Rectal smooth muscle tissue (tissue), 1 donor: Measurements from ENCODE around the gene TOX2.

Source experiments
- H3K27ac ChIP-seq: one replicate; pipeline ENCODE4 v1.7.0; 2013; ENCODE audit warnings: low read depth, low read length, inconsistent platforms
- H3K27me3 ChIP-seq: one replicate; pipeline ENCODE4 v1.7.0; 2013; ENCODE audit warnings: low read length; ENCODE audit not compliant: control insufficient read depth, insufficient read depth
- H3K36me3 ChIP-seq: one replicate; pipeline ENCODE4 v1.7.0; 2013; ENCODE audit warnings: low read length; ENCODE audit not compliant: control insufficient read depth, insufficient read depth
- H3K4me1 ChIP-seq: one replicate; pipeline ENCODE4 v1.7.0; 2013; ENCODE audit warnings: low read length; ENCODE audit not compliant: control insufficient read depth, insufficient read depth
- H3K4me3 ChIP-seq: one replicate; pipeline ENCODE4 v1.7.0; 2013; ENCODE audit warnings: low read length
- H3K9ac ChIP-seq: one replicate; pipeline ENCODE4 v1.7.0; 2013; ENCODE audit warnings: low read length

Gene TOX2

DNA sequence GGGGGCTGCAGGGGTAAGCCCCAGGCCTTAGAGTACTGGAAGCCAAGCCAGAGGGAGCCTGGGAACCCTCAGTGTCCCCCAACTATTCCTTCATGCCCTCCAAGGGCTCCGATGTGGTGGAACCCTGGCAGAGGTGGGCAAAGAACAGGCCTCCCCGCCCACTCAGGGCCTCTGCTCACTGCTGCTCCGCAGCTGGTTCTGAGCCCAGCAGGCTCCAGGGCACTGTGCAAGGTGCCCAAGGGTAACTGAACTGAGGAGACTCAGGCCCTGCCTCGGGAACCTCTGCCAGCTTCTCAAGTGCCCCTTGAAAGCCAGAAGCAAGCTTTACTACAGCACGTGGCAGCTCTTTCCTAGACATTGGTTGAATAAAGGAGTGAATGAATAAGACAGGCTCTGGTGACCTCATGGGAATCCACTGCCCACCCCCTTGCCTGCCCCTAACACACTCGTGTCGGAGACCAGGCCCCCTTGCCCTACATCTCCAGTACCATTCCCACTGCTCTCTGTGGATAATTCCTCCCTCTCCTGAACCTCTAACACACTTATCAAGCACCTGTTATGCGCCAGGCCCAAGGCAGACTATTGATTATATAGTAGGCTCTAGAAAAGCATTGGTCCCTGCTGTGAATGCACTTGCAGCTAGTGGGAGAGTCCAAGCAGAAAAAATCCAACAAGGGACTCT, 55.0 kb downstream of the TOX2 start:
- no peaks in the 10 kb centered on the region for H3K36me3 ChIP-seq
- no peak overlapping the region for H3K4me3 ChIP-seq
- H3K27me3 ChIP-seq = no peaks in the 10 kb centered on the region
- no peak overlapping the region for H3K27ac ChIP-seq
- no peak overlapping the region for H3K9ac ChIP-seq
- H3K4me1 ChIP-seq = no peaks in the 10 kb centered on the region

DNA sequence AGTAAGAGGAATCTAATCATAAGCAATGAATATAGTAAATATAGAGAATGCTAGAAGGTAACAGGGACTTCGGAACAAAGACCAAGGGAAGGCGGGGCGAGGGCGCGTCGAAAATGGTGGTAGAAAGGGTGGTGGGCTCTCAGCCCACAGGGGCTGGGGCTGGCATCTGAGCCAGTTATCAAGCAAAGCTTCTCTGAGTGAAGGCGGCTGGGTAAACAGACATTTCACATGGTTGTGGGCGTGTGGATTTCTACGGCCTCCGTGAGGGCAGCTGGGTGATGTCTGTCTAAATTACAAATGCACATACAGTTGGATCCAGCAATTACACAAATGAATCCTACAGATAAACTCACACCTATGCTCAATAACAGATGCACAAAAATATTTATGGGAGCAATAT, 56.6 kb downstream of the TOX2 start:
- Histone ChIP-seq H3K9ac (no peak overlapping the region), H3K4me1 (no peaks in the 10 kb centered on the region), H3K27ac (no peak overlapping the region), H3K4me3 (no peak overlapping the region), H3K27me3 (no peaks in the 10 kb centered on the region), H3K36me3 (no peaks in the 10 kb centered on the region)

DNA sequence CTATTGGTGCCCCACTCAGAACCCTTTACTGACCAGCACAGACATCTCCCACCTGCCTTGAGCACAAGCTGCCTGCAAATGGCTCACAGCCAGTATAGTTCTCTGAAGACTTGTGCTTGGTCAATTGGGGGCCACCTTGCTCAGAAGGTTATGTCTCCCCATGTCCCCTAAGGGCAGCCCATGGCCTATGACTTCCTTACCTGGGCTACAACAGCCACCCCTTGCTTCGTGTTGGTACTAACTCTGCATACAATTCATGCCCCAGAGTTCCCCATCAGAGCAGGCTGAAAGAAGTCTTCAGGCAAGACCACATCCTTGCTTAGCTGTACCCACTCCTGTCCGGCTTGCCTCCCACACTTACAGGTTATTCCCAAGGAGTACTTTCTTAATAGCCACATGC, 57.4 kb downstream of the TOX2 start:
- Histone ChIP-seq H3K27me3 (no peaks in the 10 kb centered on the region), H3K9ac (no peak overlapping the region), H3K4me1 (no peaks in the 10 kb centered on the region), H3K27ac (no peak overlapping the region), H3K4me3 (no peak overlapping the region), H3K36me3 (no peaks in the 10 kb centered on the region)

DNA sequence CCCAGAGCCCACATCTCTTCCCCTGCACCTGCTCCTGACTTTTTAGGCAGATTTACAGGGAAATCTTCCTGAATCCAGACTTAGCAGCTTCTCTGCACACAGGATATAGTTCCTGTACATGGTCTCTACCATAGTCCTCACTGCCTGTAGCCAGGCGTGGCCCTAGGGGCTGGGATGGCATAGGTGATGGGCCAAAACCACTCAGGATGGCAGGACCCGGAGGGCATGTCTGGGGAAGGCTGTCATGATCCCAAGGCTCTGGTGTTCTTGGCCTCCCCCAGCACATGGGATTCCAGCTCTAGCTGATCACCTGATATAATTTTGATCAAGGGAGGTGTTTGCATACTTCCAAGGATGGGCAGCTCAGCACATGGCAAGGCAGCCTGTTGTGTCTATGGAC, 58.0 kb downstream of the TOX2 start:
- H3K9ac ChIP-seq = no peak overlapping the region

DNA sequence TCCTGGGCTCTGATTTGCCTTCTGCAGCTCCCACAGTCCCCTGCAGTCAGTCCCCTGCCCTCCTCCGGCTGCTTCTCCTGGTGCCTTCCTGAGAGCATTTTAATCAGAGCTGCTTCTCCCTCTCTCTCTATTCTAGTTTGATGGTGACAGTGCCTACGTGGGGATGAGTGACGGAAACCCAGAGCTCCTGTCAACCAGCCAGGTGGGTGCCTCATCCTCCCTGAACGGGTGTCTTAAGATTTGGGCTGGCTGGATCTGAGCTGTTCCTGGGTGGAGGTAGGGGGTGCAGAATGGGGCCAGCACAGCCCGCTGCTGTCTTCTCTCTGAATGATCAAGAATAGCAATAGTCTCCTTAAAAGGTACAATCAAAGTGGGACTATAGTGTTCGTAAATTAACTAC, 58.6 kb downstream of the TOX2 start:
- Histone ChIP-seq H3K36me3 (no peaks in the 10 kb centered on the region), H3K27me3 (no peaks in the 10 kb centered on the region), H3K27ac (no peak overlapping the region), H3K4me3 (no peak overlapping the region), H3K4me1 (no peaks in the 10 kb centered on the region), H3K9ac (no peak overlapping the region)

More for the DNA sequence above, 58.0 kb downstream of the TOX2 start:
- no peak overlapping the region for H3K4me3 ChIP-seq
- H3K36me3 ChIP-seq = no peaks in the 10 kb centered on the region
- H3K27ac ChIP-seq = no peak overlapping the region
- no peaks in the 10 kb centered on the region for H3K4me1 ChIP-seq
- H3K27me3 ChIP-seq = no peaks in the 10 kb centered on the region

DNA sequence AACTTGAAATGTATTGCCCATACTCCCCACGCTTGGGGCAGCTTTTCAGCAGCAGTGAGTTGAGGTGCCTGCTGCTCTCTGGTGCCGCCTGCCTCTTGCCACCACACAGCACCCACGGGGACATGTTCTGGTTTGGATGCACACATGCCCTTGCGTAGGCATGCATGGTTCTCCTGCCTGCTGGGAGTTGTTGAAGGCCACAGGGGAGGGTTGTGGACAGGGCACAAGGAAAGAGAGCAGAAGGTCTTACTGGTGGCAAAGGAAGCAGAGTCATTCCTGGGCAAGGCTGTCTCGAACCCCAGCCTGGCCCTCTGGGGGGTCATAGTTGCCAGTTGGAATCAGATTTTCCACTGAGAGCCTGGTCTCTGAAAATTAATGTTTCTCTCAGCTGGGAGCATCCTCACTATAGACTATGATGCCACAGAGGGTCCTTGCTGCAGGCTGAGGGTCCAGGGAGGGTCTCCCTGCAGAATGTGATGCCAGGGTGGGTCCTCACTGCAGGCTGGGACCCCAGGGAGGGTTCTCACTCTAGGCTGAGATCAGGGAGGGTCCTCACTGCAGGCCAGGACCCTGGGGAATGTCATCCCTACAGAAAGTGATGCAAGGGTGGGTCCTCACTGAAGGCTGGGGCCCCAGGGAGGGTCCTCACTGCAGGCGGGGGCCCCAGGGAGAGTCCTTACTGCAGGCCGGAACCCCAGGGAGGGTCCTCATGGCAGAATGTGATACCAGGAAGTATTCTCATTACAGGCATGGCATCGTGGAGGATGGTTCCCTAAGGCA, 59.2 kb downstream of the TOX2 start:
- Histone ChIP-seq H3K9ac (no peak overlapping the region), H3K4me1 (no peaks in the 10 kb centered on the region)

DNA sequence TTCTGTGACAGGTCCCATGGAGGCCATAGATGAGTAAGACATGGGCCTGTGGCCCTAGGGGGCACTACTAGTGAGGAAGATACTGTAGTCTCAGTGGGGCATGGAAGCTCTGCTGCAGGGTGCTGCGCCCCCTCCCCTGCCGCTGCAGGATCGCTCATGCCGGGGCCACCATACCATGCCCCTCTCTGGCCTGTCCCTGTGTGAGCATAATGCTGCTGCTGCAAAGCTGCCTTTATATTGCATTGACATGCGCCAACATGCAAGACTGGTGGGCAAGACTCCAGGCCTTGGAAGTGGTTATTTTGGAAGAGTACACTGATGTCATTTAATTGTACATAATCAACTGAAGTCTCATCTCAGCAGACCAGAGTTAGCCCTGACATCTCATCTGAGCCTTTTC, 60.0 kb downstream of the TOX2 start:
- Histone ChIP-seq H3K4me1 (no peaks in the 10 kb centered on the region), H3K36me3 (no peaks in the 10 kb centered on the region), H3K27ac (no peak overlapping the region), H3K4me3 (no peak overlapping the region), H3K27me3 (no peaks in the 10 kb centered on the region), H3K9ac (no peak overlapping the region)

More for the DNA sequence above, 59.2 kb downstream of the TOX2 start:
- no peaks in the 10 kb centered on the region for H3K36me3 ChIP-seq
- H3K27me3 ChIP-seq = no peaks in the 10 kb centered on the region
- no peak overlapping the region for H3K4me3 ChIP-seq
- H3K27ac ChIP-seq = no peak overlapping the region

DNA sequence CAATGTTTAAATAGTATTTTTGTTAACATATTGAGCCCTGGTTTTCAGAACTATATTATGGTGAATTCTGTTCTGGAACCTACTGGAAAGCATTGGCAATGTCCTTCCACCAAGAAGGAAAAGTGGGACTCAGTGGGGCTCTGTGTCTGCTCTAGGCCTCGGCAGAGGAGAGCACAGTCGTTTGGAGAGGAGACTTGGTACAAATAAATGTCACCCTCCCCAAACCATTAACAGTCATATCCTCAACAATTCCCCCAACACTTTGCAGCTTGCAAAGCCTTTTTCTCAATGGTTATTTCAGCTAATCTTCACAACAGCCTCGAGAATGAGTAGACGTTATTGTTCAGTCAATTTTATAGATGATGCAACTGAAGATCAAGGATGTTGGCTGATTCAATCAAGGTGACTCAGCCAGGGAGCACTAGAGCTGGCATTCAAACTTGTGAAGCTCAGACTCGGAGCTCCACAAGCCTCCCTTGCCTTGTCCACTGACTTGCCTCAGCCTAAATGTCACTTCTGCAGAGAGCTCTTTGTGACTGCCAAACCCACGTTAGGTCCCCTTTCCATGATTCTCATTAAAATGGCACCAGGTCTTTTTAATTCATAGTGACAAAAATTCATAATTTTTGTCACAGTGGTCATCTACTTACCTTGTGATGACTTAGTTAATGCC, 60.6 kb downstream of the TOX2 start:
- Histone ChIP-seq H3K4me1 (no peaks in the 10 kb centered on the region), H3K9ac (no peak overlapping the region), H3K27ac (no peak overlapping the region), H3K27me3 (no peaks in the 10 kb centered on the region), H3K36me3 (no peaks in the 10 kb centered on the region), H3K4me3 (no peak overlapping the region)

DNA sequence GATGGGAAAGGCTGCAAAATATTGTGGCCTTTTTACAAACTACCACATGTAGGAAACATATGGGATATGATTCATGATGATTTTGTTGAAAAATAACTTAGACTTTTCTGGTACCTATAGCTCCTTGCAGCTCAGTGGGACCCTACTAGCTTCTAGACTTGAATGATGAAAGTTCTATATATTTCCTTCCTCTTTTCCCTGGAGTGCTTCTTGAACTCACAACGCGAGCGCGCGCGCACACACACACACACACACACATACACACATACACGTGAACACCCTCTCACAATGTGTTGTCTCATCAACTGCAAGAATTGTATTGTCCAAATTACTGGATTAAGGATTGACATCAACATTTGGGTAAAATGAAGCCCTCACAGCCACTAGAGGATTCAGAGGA, 61.9 kb downstream of the TOX2 start:
- Histone ChIP-seq H3K36me3 (no peaks in the 10 kb centered on the region), H3K9ac (no peak overlapping the region), H3K4me3 (no peak overlapping the region), H3K4me1 (no peaks in the 10 kb centered on the region), H3K27ac (no peak overlapping the region), H3K27me3 (no peaks in the 10 kb centered on the region)

DNA sequence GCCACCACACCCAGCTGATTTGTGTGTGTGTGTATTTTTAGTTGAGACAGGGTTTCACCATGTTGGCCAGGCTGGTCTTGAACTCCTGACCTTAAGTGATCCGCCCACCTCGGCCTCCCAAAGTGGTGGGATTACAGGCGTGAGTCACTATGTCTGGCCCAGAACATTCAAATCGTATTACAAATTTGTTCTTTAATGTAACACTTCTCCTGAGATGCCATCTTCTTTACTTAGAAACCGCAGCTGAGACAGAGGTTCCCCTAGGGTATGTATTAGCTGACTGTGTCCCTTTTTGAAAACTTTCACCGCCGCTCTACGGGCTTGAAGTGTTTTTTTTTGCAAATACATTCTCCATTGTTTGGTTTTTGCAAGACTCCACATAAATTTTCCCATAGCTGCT, 62.6 kb downstream of the TOX2 start:
- no peak overlapping the region for H3K4me3 ChIP-seq
- H3K9ac ChIP-seq = no peak overlapping the region
- H3K4me1 ChIP-seq = no peaks in the 10 kb centered on the region
- no peaks in the 10 kb centered on the region for H3K36me3 ChIP-seq
- no peaks in the 10 kb centered on the region for H3K27me3 ChIP-seq
- H3K27ac ChIP-seq = no peak overlapping the region

DNA sequence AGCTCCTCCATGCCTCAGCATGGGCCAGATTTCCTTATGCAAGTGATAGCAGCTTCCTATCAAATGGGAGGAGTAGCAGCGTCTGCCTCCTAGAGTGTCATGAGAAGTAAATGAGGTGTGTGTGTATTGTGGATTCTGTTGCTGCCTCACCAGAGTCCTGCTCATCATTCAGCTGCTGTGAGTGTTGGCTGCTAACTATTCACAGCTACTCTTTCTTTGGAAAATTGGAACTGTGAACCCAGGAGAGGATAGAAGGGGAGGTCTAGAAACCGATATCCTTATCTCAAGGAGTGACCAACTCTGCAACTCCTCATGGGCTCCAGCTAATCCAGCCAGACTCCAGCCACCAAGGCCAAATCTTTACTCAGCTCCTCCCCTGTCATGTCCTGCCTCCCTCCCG, 63.3 kb downstream of the TOX2 start:
- Histone ChIP-seq H3K4me3 (no peak overlapping the region), H3K27me3 (no peaks in the 10 kb centered on the region), H3K36me3 (no peaks in the 10 kb centered on the region), H3K9ac (no peak overlapping the region), H3K27ac (no peak overlapping the region), H3K4me1 (no peaks in the 10 kb centered on the region)

DNA sequence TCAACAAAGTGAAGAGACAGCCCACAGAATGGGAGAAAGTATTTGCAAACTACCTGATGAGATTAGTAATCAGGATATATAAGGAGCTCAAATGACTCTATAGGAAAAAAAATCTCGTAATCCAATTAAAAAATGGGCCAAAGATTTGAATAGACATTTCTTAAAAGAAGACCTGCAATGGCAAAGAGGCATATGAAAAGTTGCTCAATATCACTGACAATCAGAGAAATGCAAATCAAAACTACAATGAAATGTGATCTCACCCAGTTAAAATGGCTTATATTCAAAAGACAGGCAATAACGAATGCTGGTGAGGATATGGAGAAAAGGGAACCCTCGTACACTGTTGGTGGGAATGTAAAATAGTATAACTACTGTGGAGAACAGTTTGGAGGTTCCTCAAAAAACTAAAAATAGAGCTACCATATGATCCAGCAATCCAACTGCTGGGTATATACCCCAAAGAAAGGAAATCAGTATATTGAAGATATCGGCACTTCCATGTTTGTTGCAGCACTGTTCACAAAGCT, 65.0 kb downstream of the TOX2 start:
- H3K9ac ChIP-seq = no peak overlapping the region

More for the DNA sequence above, 65.0 kb downstream of the TOX2 start:
- Histone ChIP-seq H3K27ac (no peak overlapping the region), H3K4me3 (no peak overlapping the region), H3K27me3 (no peaks in the 10 kb centered on the region), H3K4me1 (no peaks in the 10 kb centered on the region), H3K36me3 (no peaks in the 10 kb centered on the region)
